Measurements from ENCODE around the gene OPCML. TPM values are rescaled to one million over a fixed set of nuclear protein-coding genes. Genes with fewer than 3 reads are reported as not detected.

The OPCML gene
- total RNA-seq, 1 donor, result not detected

- TF ChIP-seq CTCF (IDR thresholded peaks at IDR 0.05; ENCODE audit: insufficient read depth, low read depth, low read length), result no peak
- H3K4me3 ChIP-seq (ENCODE audit: low read depth, low read length), result no peak overlapping the region
- DNase-seq (ENCODE audit: low read depth), result no peak
Measured at GRCh38 chr11:132561937-132562336, 970.4 kb downstream of the OPCML start.

- no peak overlapping the region for H3K4me3 ChIP-seq (ENCODE audit: low read depth, low read length)
- no peak for TF ChIP-seq CTCF (IDR thresholded peaks at IDR 0.05; ENCODE audit: insufficient read depth, low read depth, low read length)
- DNase-seq (ENCODE audit: low read depth), result no peak
Measured at GRCh38 chr11:132559331-132560036, 972.8 kb downstream of the OPCML start.

GRCh38 chr11:132556316-132556715 is 976.0 kb downstream of the OPCML start:
- no peak overlapping the region for H3K4me3 ChIP-seq (ENCODE audit: low read depth, low read length)
- DNase-seq (ENCODE audit: low read depth), result no peak
- TF ChIP-seq CTCF (IDR thresholded peaks at IDR 0.05; ENCODE audit: insufficient read depth, low read depth, low read length), result no peak

- TF ChIP-seq CTCF (IDR thresholded peaks at IDR 0.05; ENCODE audit: insufficient read depth, low read depth, low read length), result no peak
- DNase-seq (ENCODE audit: low read depth), result no peak
- no peak overlapping the region for H3K4me3 ChIP-seq (ENCODE audit: low read depth, low read length)
Measured at GRCh38 chr11:132555617-132556016, 976.7 kb downstream of the OPCML start.

DNA sequence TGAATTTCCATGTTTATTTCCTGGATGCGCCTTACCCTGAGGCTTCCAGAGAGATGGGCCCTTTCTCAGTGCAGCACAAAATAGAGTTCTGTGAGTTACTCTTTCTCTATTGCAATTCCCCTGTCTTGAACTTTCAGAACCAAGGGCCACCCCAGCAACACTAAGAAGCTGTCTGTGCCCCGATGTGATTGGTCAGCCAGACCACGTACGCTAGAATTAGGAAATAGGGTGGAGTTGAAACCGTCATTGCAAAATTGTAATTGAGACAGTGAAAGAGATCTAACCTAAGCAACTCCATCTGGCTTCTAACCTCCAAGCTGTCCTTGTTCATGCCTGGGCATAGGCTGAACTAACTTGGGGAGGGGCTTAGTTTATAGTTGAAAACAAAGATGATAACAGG is 981.3 kb downstream of the OPCML start:
- DNase-seq (ENCODE audit: low read depth), result no peak
- H3K4me3 ChIP-seq (ENCODE audit: low read depth, low read length), result no peak overlapping the region
- TF ChIP-seq CTCF (IDR thresholded peaks at IDR 0.05; ENCODE audit: insufficient read depth, low read depth, low read length), result no peak

GRCh38 chr11:132549561-132549960 is 982.7 kb downstream of the OPCML start:
- no peak for DNase-seq (ENCODE audit: low read depth)
- no peak for TF ChIP-seq CTCF (IDR thresholded peaks at IDR 0.05; ENCODE audit: insufficient read depth, low read depth, low read length)
- H3K4me3 ChIP-seq (ENCODE audit: low read depth, low read length), result no peak overlapping the region

GRCh38 chr11:132549001-132549400 is 983.3 kb downstream of the OPCML start:
- no peak for TF ChIP-seq CTCF (IDR thresholded peaks at IDR 0.05; ENCODE audit: insufficient read depth, low read depth, low read length)
- H3K4me3 ChIP-seq (ENCODE audit: low read depth, low read length), result no peak overlapping the region
- DNase-seq (ENCODE audit: low read depth), result no peak
